Adipocyte (in vitro differentiated cells): Measurements from ENCODE around the gene CCN2.

Experiments used
- DNase-seq: peaks from one replicate; pipeline ENCODE4 v3.0.0-alpha.2; 2015; ENCODE audit warnings: low read depth
- H3K27me3 ChIP-seq: replicated peaks from 2 replicates; pipeline ENCODE4 v1.7.0; 2013; ENCODE audit warnings: mild to moderate bottlenecking, low read length, moderate library complexity; ENCODE audit not compliant: control insufficient read depth, insufficient read depth
- H3K36me3 ChIP-seq: 2 replicates; pipeline ENCODE4 v1.7.0; 2013; ENCODE audit warnings: low read length, mild to moderate bottlenecking, moderate library complexity; ENCODE audit not compliant: control insufficient read depth, insufficient read depth, severe bottlenecking
- H3K4me1 ChIP-seq: 2 replicates; pipeline ENCODE4 v1.7.0; 2013; ENCODE audit warnings: mild to moderate bottlenecking, low read length, moderate library complexity; ENCODE audit not compliant: control insufficient read depth, insufficient read depth
- H3K4me3 ChIP-seq: 2 replicates; pipeline ENCODE4 v1.7.0; 2013; ENCODE audit warnings: mild to moderate bottlenecking, low read length, moderate library complexity
- H3K9ac ChIP-seq: 2 replicates; pipeline ENCODE4 v1.7.0; 2013; ENCODE audit warnings: mild to moderate bottlenecking, low read length, moderate library complexity
- H3K9me3 ChIP-seq: 2 replicates; pipeline ENCODE4 v1.7.0; 2013; ENCODE audit warnings: mild to moderate bottlenecking, low read length, moderate library complexity; ENCODE audit not compliant: control insufficient read depth

Gene CCN2

DNA sequence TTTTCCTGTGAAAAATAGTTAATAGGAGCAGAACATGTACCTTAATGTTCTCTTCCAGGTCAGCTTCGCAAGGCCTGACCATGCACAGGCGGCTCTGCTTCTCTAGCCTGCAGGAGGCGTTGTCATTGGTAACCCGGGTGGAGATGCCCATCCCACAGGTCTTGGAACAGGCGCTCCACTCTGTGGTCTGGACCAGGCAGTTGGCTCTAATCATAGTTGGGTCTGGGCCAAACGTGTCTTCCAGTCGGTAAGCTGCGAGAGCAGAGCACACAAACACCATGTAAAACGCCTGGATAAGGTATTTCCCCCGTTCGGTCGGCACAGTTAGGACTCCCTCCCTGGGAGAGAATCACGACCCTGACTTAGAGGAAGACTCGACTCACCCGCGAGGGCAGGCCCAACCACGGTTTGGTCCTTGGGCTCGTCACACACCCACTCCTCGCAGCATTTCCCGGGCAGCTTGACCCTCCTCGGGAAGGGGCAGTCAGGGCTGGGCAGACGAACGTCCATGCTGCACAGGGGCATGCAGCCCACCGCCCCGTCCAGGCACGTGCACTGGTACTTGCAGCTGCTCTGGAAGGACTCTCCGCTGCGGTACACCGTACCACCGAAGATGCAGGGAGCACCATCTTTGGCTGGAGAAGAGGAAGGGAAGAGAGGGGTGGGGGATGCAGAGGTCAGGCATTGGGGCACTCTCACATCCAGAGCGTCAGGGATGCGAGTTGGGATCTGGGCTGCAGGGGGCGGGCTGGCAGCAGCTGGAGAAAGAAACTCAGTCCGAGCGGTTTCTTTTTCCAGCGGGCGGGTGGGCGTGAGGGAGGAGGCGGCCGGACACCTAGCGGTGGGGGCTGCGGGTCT is 1.0 kb downstream of the CCN2 start:
- H3K9me3 ChIP-seq, result no peaks in the 10 kb centered on the region
- DNase-seq, result peak; percentile 90
- no peaks in the 10 kb centered on the region for H3K27me3 ChIP-seq
- no peaks in the 10 kb centered on the region for H3K36me3 ChIP-seq
- H3K4me3 ChIP-seq, result peak overlapping the region; percentile 87
- peaks cover 40% of the 10 kb centered on the region for H3K4me1 ChIP-seq
- peak overlapping the region; percentile 88 for H3K9ac ChIP-seq

DNA sequence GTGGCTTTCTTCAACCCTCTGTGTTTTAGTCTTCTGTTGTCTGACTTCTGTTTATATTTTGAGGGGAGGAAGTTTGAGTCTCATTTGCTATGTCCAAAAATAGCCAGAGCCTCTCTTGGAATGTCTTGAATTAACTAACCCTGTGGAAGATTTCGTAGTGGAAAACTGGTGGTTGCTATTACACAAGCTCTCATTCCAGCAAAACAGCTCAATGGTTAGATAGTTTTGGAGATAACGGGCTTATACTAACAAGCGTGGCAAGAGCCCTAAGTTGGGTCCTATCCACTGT is 1.6 kb downstream of the CCN2 start:
- H3K4me3 ChIP-seq, result peak overlapping the region; percentile 87
- peaks cover 39% of the 10 kb centered on the region for H3K4me1 ChIP-seq
- H3K36me3 ChIP-seq, result no peaks in the 10 kb centered on the region
- no peaks in the 10 kb centered on the region for H3K27me3 ChIP-seq
- peak; percentile 94 for DNase-seq
- peak overlapping the region; percentile 88 for H3K9ac ChIP-seq
- no peaks in the 10 kb centered on the region for H3K9me3 ChIP-seq

DNA sequence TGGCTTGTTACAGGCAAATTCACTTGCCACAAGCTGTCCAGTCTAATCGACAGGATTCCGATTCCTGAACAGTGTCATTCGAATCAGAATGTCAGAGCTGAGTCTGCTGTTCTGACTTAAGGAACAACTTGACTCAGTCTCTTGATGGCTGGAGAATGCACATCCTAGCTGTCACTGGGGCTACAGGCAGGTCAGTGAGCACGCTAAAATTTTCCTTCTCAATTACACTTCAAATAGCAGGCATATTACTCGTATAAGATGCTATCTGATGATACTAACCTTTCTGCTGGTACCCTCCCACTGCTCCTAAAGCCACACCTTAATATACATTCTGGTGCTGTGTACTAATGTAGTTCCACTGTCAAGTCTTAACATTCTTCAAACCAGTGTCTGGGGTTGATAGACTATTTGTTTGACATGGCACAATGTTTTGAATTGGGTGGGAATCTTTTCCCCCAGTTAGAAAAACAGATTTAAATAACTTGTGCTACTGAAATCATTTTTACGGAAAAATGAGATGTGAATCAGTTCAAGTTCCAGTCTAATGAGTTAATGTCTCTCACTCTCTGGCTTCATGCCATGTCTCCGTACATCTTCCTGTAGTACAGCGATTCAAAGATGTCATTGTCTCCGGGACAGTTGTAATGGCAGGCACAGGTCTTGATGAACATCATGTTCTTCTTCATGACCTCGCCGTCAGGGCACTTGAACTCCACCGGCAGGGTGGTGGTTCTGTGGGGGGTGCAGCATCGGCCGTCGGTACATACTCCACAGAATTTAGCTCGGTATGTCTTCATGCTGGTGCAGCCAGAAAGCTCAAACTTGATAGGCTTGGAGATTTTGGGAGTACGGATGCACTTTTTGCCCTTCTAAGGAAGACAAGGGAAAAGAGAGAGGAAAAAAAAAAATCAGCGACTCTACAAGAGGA is 2.2 kb downstream of the CCN2 start:
- H3K9ac ChIP-seq, result peak overlapping the region; percentile 88
- H3K4me1 ChIP-seq, result peaks cover 33% of the 10 kb centered on the region
- H3K36me3 ChIP-seq, result no peaks in the 10 kb centered on the region
- peak; percentile 73 for DNase-seq
- H3K9me3 ChIP-seq, result no peaks in the 10 kb centered on the region
- no peaks in the 10 kb centered on the region for H3K27me3 ChIP-seq
- H3K4me3 ChIP-seq, result peak overlapping the region; percentile 87

DNA sequence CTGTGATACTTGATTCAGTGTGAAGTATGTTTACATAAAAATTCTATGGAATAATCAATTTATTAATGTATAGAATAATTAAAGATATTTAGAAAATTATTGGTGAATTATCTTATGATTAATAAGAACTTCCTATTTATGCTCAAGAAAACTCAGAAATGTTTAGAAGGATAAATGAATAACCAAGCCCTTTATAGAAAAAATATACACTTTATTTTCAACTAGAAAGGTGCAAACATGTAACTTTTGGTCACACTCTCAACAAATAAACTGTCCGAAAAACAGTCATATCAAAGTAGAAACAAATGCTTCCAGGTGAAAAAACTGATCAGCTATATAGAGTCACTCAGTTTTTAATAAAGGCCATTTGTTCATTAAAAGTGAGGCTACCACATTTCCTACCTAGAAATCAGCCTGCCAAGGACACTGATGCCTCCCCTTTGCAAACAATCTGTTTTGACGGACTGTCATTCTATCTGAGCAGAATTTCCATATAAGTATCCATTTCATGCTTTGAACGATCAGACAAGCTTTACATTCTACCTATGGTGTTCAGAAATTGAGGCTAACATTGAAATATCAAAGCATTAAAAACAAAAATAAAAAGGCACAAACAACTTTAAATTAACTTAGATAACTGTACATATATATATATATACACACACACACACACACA is 3.0 kb downstream of the CCN2 start:
- Histone ChIP-seq H3K4me3 (peak overlapping the region; percentile 87), H3K9me3 (no peaks in the 10 kb centered on the region), H3K9ac (peak overlapping the region; percentile 88), H3K36me3 (no peaks in the 10 kb centered on the region), H3K27me3 (no peaks in the 10 kb centered on the region), H3K4me1 (peaks cover 25% of the 10 kb centered on the region)
- DNase-seq, result peak; percentile 50

DNA sequence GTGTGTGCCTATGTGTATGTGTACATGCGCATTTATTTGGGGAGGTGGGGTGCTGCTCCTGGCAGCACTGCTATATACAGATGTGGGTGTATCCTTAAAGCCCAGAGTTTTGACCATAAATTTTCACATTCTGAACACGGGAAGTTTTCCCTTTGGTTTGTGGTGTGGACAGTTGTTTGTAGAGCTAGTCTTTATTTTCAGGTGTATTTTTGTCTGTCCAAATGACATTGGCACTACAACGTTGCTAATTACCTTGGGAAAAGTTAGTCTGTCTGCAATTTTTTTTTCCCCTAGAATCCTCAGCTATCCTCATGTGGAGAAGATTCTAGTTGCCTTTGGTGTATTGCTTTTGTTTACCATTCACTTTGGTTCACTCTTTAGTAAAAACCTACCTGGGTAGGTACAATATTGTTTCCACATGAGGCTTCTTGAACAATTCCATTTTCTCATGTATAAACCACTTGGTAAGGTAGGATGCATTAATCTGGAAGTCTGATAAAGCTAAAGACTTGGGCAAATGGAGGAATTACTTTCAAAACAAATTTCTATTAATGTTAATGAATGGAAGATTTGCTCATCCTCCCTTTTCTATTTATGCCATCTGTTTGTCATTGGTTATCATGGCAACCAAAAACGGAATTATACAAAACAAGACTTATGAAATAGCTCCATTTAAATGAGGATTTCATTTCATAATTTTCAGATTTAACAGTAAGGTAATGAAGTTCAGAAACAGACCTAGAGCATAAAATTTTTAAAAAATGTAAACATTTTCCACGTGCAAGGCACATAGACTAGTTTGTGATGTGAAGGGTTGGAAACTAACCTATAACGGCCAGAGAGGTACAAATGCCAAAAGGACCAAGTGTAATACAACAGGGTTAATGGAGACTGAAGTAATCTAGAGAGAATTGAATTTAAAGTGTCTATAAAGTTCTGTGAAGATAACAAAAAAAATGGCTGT is 3.9 kb downstream of the CCN2 start:
- peak overlapping the region; percentile 88 for H3K9ac ChIP-seq
- DNase-seq, result peak; percentile 79

DNA sequence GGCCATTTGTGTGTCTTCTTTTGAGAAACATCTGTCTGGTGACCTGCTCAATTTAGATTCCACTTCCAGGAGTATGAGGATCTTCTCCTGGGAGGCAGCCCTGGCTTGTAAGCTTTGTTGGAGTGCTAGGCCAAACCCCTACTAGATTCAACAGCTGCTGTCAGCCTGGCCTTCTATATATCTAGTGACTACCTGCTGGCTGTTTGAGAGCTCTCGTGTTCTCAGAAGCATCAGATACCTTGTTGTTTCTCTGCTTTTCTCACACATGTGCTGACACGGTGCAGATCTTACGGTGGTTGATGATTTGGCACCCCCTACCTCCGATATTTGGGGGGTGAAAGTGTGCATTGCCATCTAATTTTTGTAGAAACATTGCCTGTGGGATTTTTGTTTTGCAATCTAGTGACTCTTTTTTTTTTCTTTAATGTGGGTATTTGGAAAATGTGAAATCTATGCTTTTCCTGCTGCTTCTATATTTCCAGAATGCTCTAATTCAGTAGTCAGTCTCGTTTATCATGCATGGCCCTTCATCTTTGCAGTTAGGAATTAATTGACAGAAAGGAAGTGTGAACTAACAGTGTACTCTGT is 4.7 kb downstream of the CCN2 start:
- peaks cover 14% of the 10 kb centered on the region for H3K4me1 ChIP-seq
- peak overlapping the region; percentile 87 for H3K4me3 ChIP-seq
- no peaks in the 10 kb centered on the region for H3K9me3 ChIP-seq
- DNase-seq, result peak; percentile 49
- no peaks in the 10 kb centered on the region for H3K36me3 ChIP-seq
- H3K9ac ChIP-seq, result peak overlapping the region; percentile 56
- no peaks in the 10 kb centered on the region for H3K27me3 ChIP-seq

More for the DNA sequence above, 3.9 kb downstream of the CCN2 start:
- Histone ChIP-seq H3K9me3 (no peaks in the 10 kb centered on the region), H3K4me1 (peaks cover 22% of the 10 kb centered on the region), H3K27me3 (no peaks in the 10 kb centered on the region), H3K36me3 (no peaks in the 10 kb centered on the region), H3K4me3 (peak overlapping the region; percentile 87)

DNA sequence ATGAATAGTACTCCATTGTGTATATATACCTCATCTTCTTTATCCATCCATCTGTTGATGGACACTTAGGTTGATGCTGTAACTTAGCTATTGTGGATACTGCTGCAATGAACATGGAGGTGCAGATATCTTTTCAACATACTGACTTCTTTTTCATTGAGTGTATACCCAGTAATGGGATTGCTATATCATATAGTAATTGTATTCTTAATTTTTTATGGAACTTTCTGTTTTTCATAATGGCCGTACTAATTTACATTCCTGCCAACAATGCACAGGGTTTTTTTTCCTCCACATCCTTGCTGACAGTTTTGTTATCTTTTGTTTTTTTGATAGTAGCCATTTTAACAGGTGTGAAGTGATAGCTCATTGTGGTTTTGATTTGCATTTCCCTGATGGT is 5.2 kb downstream of the CCN2 start:
- Histone ChIP-seq H3K9ac (peak overlapping the region; percentile 56), H3K4me3 (peak overlapping the region; percentile 87), H3K9me3 (no peaks in the 10 kb centered on the region), H3K36me3 (no peaks in the 10 kb centered on the region), H3K4me1 (peaks cover 14% of the 10 kb centered on the region), H3K27me3 (no peaks in the 10 kb centered on the region)
- no peak for DNase-seq

DNA sequence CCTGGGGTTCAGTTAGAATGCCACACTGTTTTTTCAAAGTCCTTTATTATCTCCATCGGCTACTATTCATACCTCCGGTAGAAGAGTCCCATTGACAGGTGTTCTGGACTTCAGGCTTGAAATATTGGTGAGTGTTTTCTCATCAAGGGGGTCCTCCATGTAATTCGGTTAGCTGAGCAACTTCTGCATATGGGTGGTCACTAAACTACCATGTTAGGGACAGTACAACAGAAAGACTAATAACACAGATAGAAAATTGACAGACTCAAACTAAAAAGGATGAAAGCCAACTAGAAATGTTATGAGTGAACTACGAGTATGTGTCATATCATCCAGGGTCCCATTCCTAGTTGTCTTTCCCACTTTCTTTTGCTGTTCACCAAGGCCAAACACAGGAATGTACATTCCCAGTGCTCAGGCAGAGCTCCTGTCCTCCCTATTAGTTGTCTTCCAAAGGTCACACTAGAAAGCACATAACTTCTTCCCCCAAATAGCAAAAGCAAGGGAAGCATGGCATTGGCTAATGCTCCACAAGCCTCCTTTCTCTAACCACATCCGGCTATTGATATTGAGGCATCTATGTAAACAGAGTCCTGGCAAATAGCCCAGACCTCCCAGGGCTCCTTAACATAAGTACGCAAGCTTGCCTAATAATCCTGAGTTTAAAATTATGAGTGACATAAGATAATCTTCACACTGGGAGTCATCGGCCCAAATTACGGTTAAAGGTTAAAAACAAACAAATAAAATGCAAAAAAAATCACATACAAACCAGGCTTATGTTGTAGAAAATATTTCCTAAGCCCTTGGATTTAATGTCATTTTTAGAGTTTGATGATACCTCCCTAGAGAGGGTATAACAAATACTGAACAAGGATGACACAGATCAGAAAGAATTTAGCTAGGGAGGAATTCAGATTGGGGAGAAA is 13.2 kb downstream of the CCN2 start:
- no peaks in the 10 kb centered on the region for H3K27me3 ChIP-seq
- peak overlapping the region; percentile 54 for H3K4me3 ChIP-seq
- H3K9me3 ChIP-seq, result no peaks in the 10 kb centered on the region
- no peaks in the 10 kb centered on the region for H3K36me3 ChIP-seq
- H3K9ac ChIP-seq, result peak overlapping the region; percentile 72
- peak; percentile 52 for DNase-seq
- H3K4me1 ChIP-seq, result peaks cover 23% of the 10 kb centered on the region

DNA sequence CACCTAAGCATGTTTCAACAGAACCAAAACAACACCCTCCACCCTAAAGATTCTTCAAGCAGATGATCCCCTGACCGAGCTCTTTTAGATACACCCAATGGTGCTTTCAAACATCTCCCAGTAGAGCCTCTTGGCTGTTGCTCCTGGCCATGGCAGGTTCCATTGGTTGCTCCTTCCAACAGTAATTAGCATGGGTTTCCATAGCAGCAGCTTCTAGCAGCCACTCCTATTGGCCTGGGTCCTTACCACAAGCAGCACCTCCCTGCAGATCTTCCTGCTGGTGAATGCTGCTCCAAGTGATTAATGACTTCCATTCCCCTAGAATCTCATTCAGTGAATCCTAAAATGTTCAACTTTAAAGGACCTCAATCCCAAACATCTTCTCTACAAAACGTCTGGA is 13.9 kb downstream of the CCN2 start:
- Histone ChIP-seq H3K9ac (peak overlapping the region; percentile 54), H3K27me3 (no peaks in the 10 kb centered on the region), H3K4me3 (peak overlapping the region; percentile 54), H3K36me3 (no peaks in the 10 kb centered on the region), H3K9me3 (no peaks in the 10 kb centered on the region), H3K4me1 (peaks cover 23% of the 10 kb centered on the region)
- DNase-seq, result no peak
